HUES48 (cell line): Measurements from ENCODE around the gene MRPS14.

Experiments used
- H3K27ac ChIP-seq: one replicate; pipeline ENCODE4 v1.7.0; 2013; ENCODE audit warnings: low read depth, low read length, inconsistent platforms
- H3K27me3 ChIP-seq: 2 replicates; pipeline ENCODE4 v1.6.1; 2013; ENCODE audit warnings: mild to moderate bottlenecking, low read length; ENCODE audit not compliant: control insufficient read depth, insufficient read depth
- H3K36me3 ChIP-seq: 2 replicates; pipeline ENCODE4 v1.6.1; 2013; ENCODE audit warnings: low read length; ENCODE audit not compliant: control insufficient read depth, insufficient read depth
- H3K4me1 ChIP-seq: 2 replicates; pipeline ENCODE4 v1.6.1; 2013; ENCODE audit warnings: mild to moderate bottlenecking, low read length; ENCODE audit not compliant: control insufficient read depth, insufficient read depth
- H3K4me3 ChIP-seq: 2 replicates; pipeline ENCODE4 v1.5.1; 2013; ENCODE audit warnings: mild to moderate bottlenecking, low read depth, low read length
- H3K9ac ChIP-seq: 2 replicates; pipeline ENCODE4 v1.6.1; 2013; ENCODE audit warnings: mild to moderate bottlenecking, low read depth, low read length, moderate library complexity
- H3K9me3 ChIP-seq: 2 replicates; pipeline ENCODE4 v1.6.1; 2013; ENCODE audit warnings: low read length; ENCODE audit not compliant: control insufficient read depth, insufficient read depth

Gene MRPS14

DNA sequence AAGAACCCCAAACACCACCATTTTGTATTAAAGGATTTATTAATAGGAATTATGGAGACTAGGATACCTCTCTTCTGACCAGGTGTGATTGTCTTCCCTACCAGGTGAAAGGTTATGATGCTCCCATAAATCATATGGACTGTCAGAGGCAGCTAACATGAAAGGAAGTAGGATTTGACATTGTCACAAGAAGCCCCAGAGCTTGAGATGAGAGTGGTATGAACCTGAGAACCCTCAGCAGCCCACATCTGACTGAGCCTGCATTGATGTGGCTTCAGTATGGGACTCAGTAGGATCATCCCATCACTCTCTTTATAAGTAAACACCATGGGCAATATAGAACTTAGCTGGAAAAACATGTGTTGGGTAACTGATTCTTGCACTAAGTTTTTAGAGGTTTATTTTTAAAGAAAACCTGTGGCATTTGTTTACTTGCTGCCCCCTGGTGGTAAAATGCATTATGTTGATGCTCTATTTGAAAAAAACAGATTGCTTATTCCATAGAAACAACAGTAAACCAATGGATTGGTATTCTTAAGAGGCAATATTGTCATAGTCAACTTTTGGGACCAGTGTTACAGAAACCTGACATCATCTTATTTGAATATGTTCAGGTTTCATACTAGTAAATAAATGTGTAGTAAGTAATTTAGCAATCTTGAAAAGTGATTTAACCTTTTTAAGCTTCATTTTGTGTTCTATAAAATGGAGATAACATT, 40.1 kb downstream of the MRPS14 start:
- Histone ChIP-seq H3K27ac (no peak overlapping the region), H3K36me3 (peaks cover 96% of the 10 kb centered on the region), H3K9me3 (no peaks in the 10 kb centered on the region), H3K9ac (no peak overlapping the region), H3K4me3 (no peak overlapping the region), H3K27me3 (no peaks in the 10 kb centered on the region), H3K4me1 (no peaks in the 10 kb centered on the region)

DNA sequence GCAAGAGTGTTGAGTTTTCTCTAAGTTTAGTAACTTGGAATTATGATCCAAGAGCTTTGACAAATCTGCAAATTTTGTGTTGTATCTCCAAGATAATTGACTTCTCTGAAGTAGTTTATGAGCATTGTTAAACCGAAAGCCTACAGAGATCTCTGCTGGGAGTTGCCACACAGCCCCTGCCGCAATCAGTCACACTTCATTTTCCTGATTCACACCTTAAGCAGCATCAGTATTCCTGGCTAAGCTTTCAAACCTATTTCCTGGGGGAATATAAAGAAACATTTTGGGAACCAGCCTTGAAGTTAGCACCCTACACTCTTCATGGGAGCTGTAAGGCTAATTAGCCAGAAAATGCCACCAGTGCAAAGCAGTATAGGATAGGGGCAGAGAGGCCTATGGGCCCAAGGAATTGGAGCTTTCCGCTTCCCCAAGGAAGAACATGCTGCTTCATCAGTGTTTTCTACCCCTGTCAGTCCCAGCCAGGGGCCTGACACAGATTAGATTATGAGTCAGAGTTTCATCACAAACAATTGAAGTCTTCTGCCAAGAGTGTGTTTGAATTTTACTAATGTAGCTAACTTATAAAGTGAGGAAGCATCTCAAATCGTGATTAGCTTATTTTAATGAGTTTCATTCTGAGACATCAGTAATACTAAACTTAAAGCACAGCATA, 46.7 kb downstream of the MRPS14 start:
- Histone ChIP-seq H3K36me3 (peaks cover 96% of the 10 kb centered on the region), H3K4me3 (no peak overlapping the region), H3K27me3 (no peaks in the 10 kb centered on the region), H3K9me3 (no peaks in the 10 kb centered on the region), H3K4me1 (no peaks in the 10 kb centered on the region), H3K27ac (no peak overlapping the region), H3K9ac (no peak overlapping the region)

- Histone ChIP-seq H3K9ac (no peak overlapping the region), H3K36me3 (peaks cover 96% of the 10 kb centered on the region), H3K27ac (no peak overlapping the region), H3K4me1 (no peaks in the 10 kb centered on the region), H3K9me3 (no peaks in the 10 kb centered on the region), H3K27me3 (no peaks in the 10 kb centered on the region), H3K4me3 (no peak overlapping the region)
Observed at GRCh38 chr1:174975764-174976163, 47.5 kb downstream of the MRPS14 start.

DNA sequence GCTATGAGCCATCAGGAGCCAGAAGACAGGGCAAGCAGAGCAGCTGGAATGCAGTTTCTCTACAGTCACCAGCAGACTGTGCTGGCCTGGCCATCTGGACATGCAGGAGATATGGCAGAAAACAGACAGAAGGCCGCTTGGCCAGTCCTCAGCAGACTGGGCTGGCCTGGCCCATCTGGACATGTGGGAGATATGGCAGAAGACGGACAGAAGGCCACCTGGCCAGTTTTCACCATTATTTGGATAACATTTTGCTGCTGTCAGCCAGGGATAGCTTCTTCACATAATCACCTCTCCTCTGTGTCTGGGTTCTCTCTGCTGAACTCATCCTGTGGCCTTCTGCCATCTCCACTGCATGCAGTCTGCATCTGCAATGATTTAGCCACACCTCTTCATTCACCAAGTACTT, 48.5 kb downstream of the MRPS14 start:
- H3K4me1 ChIP-seq, result no peaks in the 10 kb centered on the region

DNA sequence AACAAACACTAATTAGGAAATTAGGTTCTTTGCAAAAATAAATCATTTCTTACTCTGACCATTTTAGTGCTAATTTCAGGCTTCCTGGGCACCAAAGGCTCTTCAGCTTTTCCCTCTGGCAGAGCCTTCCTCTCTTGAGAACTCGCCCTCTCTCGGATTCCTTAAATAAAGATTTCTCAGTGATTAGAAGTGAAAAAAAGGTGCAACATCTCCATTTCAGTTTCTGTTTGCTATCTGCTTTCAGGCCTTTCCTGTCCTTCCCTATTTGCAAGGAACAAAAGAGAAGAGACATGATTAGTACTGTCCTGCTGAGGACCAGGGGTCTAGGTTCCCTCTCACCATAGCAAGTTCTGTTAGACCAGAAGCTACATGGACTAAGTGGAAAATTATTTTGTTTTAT, 51.3 kb downstream of the MRPS14 start:
- H3K36me3 ChIP-seq, result peaks cover 90% of the 10 kb centered on the region
- no peak overlapping the region for H3K4me3 ChIP-seq
- H3K4me1 ChIP-seq, result no peaks in the 10 kb centered on the region
- H3K27me3 ChIP-seq, result no peaks in the 10 kb centered on the region
- H3K27ac ChIP-seq, result peak overlapping the region; percentile 14
- no peaks in the 10 kb centered on the region for H3K9me3 ChIP-seq
- no peak overlapping the region for H3K9ac ChIP-seq

More for the DNA sequence above, 48.5 kb downstream of the MRPS14 start:
- H3K27ac ChIP-seq, result no peak overlapping the region
- no peak overlapping the region for H3K9ac ChIP-seq
- no peak overlapping the region for H3K4me3 ChIP-seq
- peaks cover 96% of the 10 kb centered on the region for H3K36me3 ChIP-seq
- no peaks in the 10 kb centered on the region for H3K27me3 ChIP-seq
- H3K9me3 ChIP-seq, result no peaks in the 10 kb centered on the region

GRCh38 chr1:174971466-174971865, 51.8 kb downstream of the MRPS14 start:
- Histone ChIP-seq H3K9ac (no peak overlapping the region), H3K36me3 (peaks cover 90% of the 10 kb centered on the region), H3K4me1 (no peaks in the 10 kb centered on the region), H3K27ac (peak overlapping the region; percentile 14), H3K27me3 (no peaks in the 10 kb centered on the region), H3K9me3 (no peaks in the 10 kb centered on the region), H3K4me3 (no peak overlapping the region)

GRCh38 chr1:174969977-174970376, 53.2 kb downstream of the MRPS14 start:
- Histone ChIP-seq H3K9me3 (no peaks in the 10 kb centered on the region), H3K9ac (no peak overlapping the region), H3K4me1 (peaks cover 10% of the 10 kb centered on the region; the same call in 1 of the 2 replicates), H3K4me3 (no peak overlapping the region), H3K27me3 (no peaks in the 10 kb centered on the region), H3K36me3 (peaks cover 83% of the 10 kb centered on the region), H3K27ac (no peak overlapping the region)

- no peaks in the 10 kb centered on the region for H3K27me3 ChIP-seq
- H3K27ac ChIP-seq, result no peak overlapping the region
- H3K4me3 ChIP-seq, result no peak overlapping the region
- H3K9me3 ChIP-seq, result no peaks in the 10 kb centered on the region
- no peak overlapping the region for H3K9ac ChIP-seq
- H3K36me3 ChIP-seq, result peaks cover 84% of the 10 kb centered on the region
- H3K4me1 ChIP-seq, result peaks cover 17% of the 10 kb centered on the region
Observed at GRCh38 chr1:174968750-174969244, 54.4 kb downstream of the MRPS14 start.

DNA sequence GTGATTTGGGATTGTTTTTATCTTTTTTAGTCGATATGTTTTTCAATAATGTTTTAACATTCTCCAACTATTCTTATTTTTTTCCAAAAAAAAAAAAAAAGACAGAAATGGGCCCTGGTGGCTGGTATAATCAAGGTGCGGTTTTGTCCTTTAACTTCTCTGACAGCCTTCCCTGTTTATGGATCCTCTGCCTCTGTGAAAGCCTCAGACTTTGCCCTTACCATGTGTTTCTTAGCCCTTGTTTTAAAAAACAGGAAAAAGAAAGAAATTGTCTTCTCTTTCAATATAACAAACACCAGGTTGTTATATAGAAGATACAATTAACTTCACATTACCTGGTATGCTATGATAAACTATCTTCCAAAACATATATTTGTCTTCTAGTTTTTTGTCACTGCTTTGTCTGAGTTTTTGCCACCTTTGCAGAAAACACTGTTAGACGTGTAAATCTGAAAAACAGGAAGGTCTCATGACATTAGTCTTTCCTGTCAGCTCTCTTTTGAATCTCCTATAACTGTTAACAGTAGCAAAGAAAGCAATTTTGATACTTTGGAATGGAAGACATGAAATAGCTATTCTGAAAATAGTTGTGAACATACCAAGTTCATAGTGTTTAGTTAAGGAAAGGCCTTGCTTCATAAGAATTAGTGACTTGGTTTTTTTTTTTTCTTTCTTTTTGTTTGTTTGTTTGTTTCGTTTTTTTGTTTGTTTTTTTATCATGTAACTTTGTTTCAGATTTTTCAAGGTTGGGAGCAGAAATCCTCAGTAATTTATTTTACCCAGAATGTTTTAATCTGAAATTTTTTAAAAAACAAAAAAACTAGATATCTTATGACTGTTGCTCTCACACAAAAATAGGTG, 55.1 kb downstream of the MRPS14 start:
- no peak overlapping the region for H3K4me3 ChIP-seq
- no peaks in the 10 kb centered on the region for H3K27me3 ChIP-seq
- peaks cover 77% of the 10 kb centered on the region for H3K36me3 ChIP-seq
- peaks cover 17% of the 10 kb centered on the region for H3K4me1 ChIP-seq
- no peak overlapping the region for H3K27ac ChIP-seq
- H3K9me3 ChIP-seq, result no peaks in the 10 kb centered on the region
- H3K9ac ChIP-seq, result no peak overlapping the region

DNA sequence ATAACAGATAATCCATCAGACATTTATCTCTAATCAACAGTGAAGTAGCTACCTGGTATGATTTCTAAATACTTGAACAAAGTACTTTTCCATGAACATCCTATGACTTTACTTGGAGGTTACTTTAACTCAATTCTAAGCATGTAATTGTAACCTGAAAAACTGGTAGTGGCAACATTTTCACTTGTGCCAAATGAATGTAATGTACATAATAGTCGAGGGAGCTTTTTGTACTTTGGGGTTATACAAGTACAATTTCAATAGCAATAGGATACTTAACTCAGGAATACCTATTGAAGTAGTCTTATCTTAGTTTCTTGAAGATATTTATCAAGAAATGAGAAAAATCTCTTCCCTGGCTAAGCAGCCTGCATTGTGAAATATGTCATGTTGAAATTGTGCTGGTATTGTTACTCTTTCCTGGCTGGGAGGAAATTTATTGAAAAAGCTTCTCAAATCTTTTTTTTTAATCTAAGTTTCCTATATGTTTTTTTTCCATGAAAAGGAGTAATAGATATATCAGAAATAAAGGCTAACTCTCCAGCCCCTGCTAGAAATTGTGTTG, 57.1 kb downstream of the MRPS14 start:
- no peak overlapping the region for H3K9ac ChIP-seq
- H3K4me1 ChIP-seq, result peaks cover 17% of the 10 kb centered on the region
- H3K9me3 ChIP-seq, result no peaks in the 10 kb centered on the region
- H3K36me3 ChIP-seq, result peaks cover 65% of the 10 kb centered on the region
- H3K27me3 ChIP-seq, result no peaks in the 10 kb centered on the region
- no peak overlapping the region for H3K4me3 ChIP-seq
- H3K27ac ChIP-seq, result peak overlapping the region; percentile 78
